Ectodermal cell (in vitro differentiated cells): Measurements from ENCODE around the gene EPHB4.
"Not testable (repeated sequence)": the region's sequence is repeated elsewhere in the genome, so short reads cannot be mapped to it uniquely, and the experiment has no call there.

Experiments
- H3K27ac ChIP-seq: 2 replicates; pipeline ENCODE4 v1.7.0; 2013; ENCODE audit warnings: mild to moderate bottlenecking, low read depth, low read length; ENCODE audit not compliant: insufficient read depth, poor library complexity, severe bottlenecking
- H3K27me3 ChIP-seq: 2 replicates; pipeline ENCODE4 v1.7.0; 2013; ENCODE audit warnings: mild to moderate bottlenecking, low read length; ENCODE audit not compliant: insufficient read depth, control insufficient read depth, poor library complexity, severe bottlenecking
- H3K36me3 ChIP-seq: one replicate; pipeline ENCODE4 v1.7.0; 2013; ENCODE audit warnings: low read length; ENCODE audit not compliant: control insufficient read depth, insufficient read depth
- H3K4me1 ChIP-seq: one replicate; pipeline ENCODE4 v1.7.0; 2013; ENCODE audit warnings: low read length; ENCODE audit not compliant: control insufficient read depth, insufficient read depth
- H3K4me3 ChIP-seq: 2 replicates; pipeline ENCODE4 v1.7.0; 2013; ENCODE audit warnings: low read depth, low read length, control low read depth; ENCODE audit not compliant: insufficient read depth
- H3K9me3 ChIP-seq: 2 replicates; pipeline ENCODE4 v1.7.0; 2013; ENCODE audit warnings: mild to moderate bottlenecking, low read length, moderate library complexity; ENCODE audit not compliant: control insufficient read depth
- WGBS, 2 experiments: methylation state at CpG; one replicate each; pipeline ENCODE4 v1.1.7; 2013; ENCODE audit warnings: missing lambda C conversion rate in 2 of 2; 5-methylcytosine and 5-hydroxymethylcytosine counted together

Gene EPHB4

DNA sequence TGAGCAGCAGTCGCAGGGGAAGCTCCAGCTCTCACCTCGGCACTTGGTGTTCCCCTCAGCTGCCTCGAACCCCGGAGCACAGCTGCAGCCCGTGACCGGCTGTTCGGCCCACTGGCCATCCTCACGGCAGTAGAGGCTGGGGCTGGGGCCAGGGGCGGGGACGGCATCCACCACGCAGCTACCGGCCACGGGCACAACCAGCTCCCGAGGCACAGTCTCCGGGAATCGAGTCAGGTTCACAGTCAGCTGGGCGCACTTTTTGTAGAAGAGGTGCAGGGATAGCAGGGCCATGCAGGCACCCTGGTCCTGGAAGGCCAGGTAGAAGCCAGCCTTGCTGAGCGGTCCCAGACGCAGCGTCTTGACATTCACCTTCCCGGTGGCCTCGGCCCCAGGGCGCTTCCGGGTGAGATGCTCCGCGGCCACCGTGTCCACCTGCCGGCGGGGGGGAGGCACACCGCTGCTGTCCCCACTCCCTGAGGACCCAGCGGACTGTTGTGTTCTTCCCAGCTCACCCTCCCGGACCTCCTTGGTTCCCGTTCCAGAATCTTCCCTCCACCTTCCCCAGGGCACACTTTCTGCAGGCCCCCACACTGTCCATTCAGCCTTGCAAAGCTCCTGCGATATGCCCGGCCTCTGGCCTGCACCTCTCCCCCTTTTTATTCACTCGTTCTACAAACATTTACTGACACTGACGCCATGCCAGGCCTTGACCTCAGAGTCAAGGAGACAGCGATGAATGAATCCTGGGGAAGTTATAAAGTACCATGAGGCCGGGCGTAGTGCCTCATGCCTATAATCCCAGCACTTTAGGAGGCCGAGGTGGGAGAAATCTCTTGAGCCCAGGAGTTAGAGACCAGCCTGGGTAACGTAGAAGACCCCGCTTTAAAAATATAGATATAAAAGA, 4.8 kb downstream of the EPHB4 start:
- Histone ChIP-seq H3K27me3 (no peaks in the 10 kb centered on the region), H3K27ac (no peak overlapping the region), H3K4me1 (peaks cover 8% of the 10 kb centered on the region), H3K9me3 (no peaks in the 10 kb centered on the region), H3K4me3 (no peak overlapping the region), H3K36me3 (peaks cover 56% of the 10 kb centered on the region)
- WGBS, 2 experiments = 95% methylated on average over 42 of the region's 43 CpGs

DNA sequence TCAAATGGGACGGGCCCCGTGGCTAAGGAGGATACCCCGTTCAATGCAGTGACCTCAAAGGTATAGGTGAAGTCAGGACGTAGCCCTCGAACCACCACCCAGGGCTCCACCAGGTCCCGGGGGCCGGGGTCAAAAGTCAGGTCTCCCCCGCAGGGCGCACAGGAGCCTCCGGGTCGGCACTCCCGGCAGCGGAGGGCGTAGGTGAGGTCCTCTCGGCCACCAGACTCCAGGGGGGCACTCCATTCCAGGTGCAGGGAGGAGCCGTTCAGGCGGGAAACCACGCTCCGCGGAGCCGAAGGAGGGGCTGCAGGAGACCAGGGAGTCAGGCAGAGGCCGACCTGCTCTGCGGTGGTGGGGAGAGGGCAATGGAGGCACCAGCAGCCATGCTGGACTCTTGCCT, 7.7 kb downstream of the EPHB4 start:
- no peak overlapping the region for H3K27ac ChIP-seq
- no peaks in the 10 kb centered on the region for H3K9me3 ChIP-seq
- no peaks in the 10 kb centered on the region for H3K27me3 ChIP-seq
- peaks cover 2% of the 10 kb centered on the region for H3K4me1 ChIP-seq
- no peak overlapping the region for H3K4me3 ChIP-seq
- WGBS, 2 experiments = 96% methylated on average over 23 of the region's 23 CpGs
- peaks cover 73% of the 10 kb centered on the region for H3K36me3 ChIP-seq

- peaks cover 76% of the 10 kb centered on the region for H3K36me3 ChIP-seq
- no peaks in the 10 kb centered on the region for H3K27me3 ChIP-seq
- no peak overlapping the region for H3K4me3 ChIP-seq
- no peak overlapping the region for H3K27ac ChIP-seq
- no peaks in the 10 kb centered on the region for H3K4me1 ChIP-seq
- 93 to 94% methylated on average over 6 of the region's 6 CpGs for WGBS, 2 experiments
- no peaks in the 10 kb centered on the region for H3K9me3 ChIP-seq
Observed at GRCh38 chr7:100818825-100819224, 8.5 kb downstream of the EPHB4 start.

GRCh38 chr7:100818366-100818765, 9.0 kb downstream of the EPHB4 start:
- H3K9me3 ChIP-seq = no peaks in the 10 kb centered on the region
- H3K4me3 ChIP-seq = no peak overlapping the region
- no peaks in the 10 kb centered on the region for H3K4me1 ChIP-seq
- peaks cover 76% of the 10 kb centered on the region for H3K36me3 ChIP-seq
- 94% methylated on average over 9 of the region's 9 CpGs for WGBS, 2 experiments
- no peak overlapping the region for H3K27ac ChIP-seq
- no peaks in the 10 kb centered on the region for H3K27me3 ChIP-seq

GRCh38 chr7:100817097-100817496, 10.2 kb downstream of the EPHB4 start:
- Histone ChIP-seq H3K36me3 (peaks cover 75% of the 10 kb centered on the region), H3K4me3 (no peak overlapping the region), H3K27ac (no peak overlapping the region), H3K9me3 (no peaks in the 10 kb centered on the region), H3K27me3 (no peaks in the 10 kb centered on the region), H3K4me1 (no peaks in the 10 kb centered on the region)
- WGBS, 2 experiments = 97% methylated on average over 19 of the region's 19 CpGs

- H3K36me3 ChIP-seq = peaks cover 70% of the 10 kb centered on the region
- H3K9me3 ChIP-seq, H3K4me3 ChIP-seq, H3K4me1 ChIP-seq, H3K27ac ChIP-seq, H3K27me3 ChIP-seq: not testable (repeated sequence)
- 95 to 97% methylated on average over 16 of the region's 16 CpGs for WGBS, 2 experiments
Observed at GRCh38 chr7:100816515-100816914, 10.8 kb downstream of the EPHB4 start.

GRCh38 chr7:100812729-100813128, 14.6 kb downstream of the EPHB4 start:
- Histone ChIP-seq H3K27ac (no peak overlapping the region), H3K27me3 (no peaks in the 10 kb centered on the region), H3K9me3 (no peaks in the 10 kb centered on the region), H3K4me1 (no peaks in the 10 kb centered on the region), H3K4me3 (no peak overlapping the region), H3K36me3 (peaks cover 62% of the 10 kb centered on the region)
- WGBS, 2 experiments = 96 to 97% methylated on average over 22 of the region's 22 CpGs

DNA sequence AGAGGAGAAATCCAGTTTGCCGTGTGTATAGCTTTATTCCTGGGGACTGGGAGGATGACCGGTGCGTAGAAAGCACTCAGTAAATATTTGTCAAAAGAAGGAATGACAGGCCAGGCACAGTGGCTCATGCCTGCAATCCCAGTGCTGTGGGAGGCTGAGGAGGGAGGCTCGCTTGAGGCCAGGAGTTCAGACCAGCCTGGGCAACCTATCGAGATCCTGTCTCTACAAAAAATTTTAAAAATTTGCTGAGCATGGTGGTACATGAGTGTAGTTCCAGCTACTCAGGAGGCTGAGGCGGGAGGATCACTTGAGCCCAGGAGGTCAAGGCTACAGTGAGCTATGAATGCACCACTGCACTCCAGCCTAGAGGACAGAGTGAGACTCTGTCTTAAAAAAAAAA, 15.8 kb downstream of the EPHB4 start:
- WGBS, 2 experiments = 93 to 95% methylated on average over 6 of the region's 6 CpGs
- no peaks in the 10 kb centered on the region for H3K4me1 ChIP-seq
- H3K27me3 ChIP-seq = no peaks in the 10 kb centered on the region
- H3K36me3 ChIP-seq = peaks cover 72% of the 10 kb centered on the region
- H3K27ac ChIP-seq = no peak overlapping the region
- H3K9me3 ChIP-seq = no peaks in the 10 kb centered on the region
- H3K4me3 ChIP-seq = no peak overlapping the region

- no peaks in the 10 kb centered on the region for H3K27me3 ChIP-seq
- H3K27ac ChIP-seq = no peak overlapping the region
- H3K4me1 ChIP-seq = peaks cover 5% of the 10 kb centered on the region
- H3K36me3 ChIP-seq = peaks cover 66% of the 10 kb centered on the region
- no peaks in the 10 kb centered on the region for H3K9me3 ChIP-seq
- H3K4me3 ChIP-seq = no peak overlapping the region
- 94% methylated on average over 5 of the region's 5 CpGs for WGBS, 2 experiments
Observed at GRCh38 chr7:100808354-100808875, 18.9 kb downstream of the EPHB4 start.

DNA sequence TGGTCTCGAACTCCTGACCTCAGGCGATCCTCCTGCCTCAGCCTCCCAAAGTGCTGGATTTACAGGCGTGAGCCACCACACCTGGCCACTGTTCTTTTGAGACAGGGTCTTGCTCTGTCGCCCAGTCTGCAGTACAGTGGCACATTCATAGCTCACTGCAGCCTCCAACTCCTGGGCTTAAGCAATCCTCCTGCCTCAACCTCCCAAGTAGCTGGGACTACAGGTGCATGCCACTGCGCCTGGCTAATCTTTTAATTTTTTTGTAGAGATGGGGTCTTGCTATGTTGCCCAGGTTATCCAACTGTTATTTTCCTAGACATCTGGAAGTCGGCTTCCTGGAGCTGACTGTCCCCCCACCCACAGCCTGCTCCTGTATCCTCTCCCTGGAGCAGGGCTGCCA, 20.4 kb downstream of the EPHB4 start:
- H3K27me3 ChIP-seq, H3K4me3 ChIP-seq, H3K9me3 ChIP-seq, H3K4me1 ChIP-seq, H3K27ac ChIP-seq: not testable (repeated sequence)
- 95 to 96% methylated on average over 6 of the region's 6 CpGs for WGBS, 2 experiments
- H3K36me3 ChIP-seq = peaks cover 55% of the 10 kb centered on the region
